H9 (cell line): ENCODE measurements around the gene SERPINB10. TPM values are rescaled to one million over a fixed set of nuclear protein-coding genes. Genes with fewer than 3 reads are reported as not detected.

ENCODE experiments used
- DNase-seq: peaks from one replicate; pipeline ENCODE4 v3.0.0-alpha.2; 2017
- H2AFZ ChIP-seq: one replicate; pipeline ENCODE4 v1.6.1; 2013; ENCODE audit warnings: mild to moderate bottlenecking, low read length, control low read depth, moderate library complexity
- H2AK5ac ChIP-seq: 2 replicates; pipeline ENCODE4 v1.6.1; 2013; ENCODE audit warnings: low read length, control low read depth, mixed read lengths; ENCODE audit not compliant: insufficient read length
- H2BK120ac ChIP-seq: one replicate; pipeline ENCODE4 v1.6.1; 2013; ENCODE audit warnings: low read depth, mild to moderate bottlenecking, low read length, control low read depth, inconsistent platforms; ENCODE audit not compliant: poor library complexity, severe bottlenecking
- H2BK12ac ChIP-seq: 2 replicates; pipeline ENCODE4 v1.6.1; 2013; ENCODE audit warnings: low read length, control low read depth, mixed read lengths, low read depth; ENCODE audit not compliant: insufficient read length
- H2BK15ac ChIP-seq: 2 replicates; pipeline ENCODE4 v1.6.1; 2013; ENCODE audit warnings: low read depth, low read length, control low read depth
- H2BK20ac ChIP-seq: one replicate; pipeline ENCODE4 v1.6.1; 2013; ENCODE audit warnings: low read depth, mild to moderate bottlenecking, low read length, control low read depth, inconsistent platforms; ENCODE audit not compliant: poor library complexity, severe bottlenecking
- H2BK5ac ChIP-seq: 2 replicates; pipeline ENCODE4 v1.6.1; 2013; ENCODE audit warnings: low read length, control low read depth, mixed read lengths; ENCODE audit not compliant: insufficient read length
- H3K14ac ChIP-seq: 2 replicates; pipeline ENCODE4 v1.6.1; 2013; ENCODE audit warnings: low read length, control low read depth; ENCODE audit not compliant: insufficient read depth
- H3K18ac ChIP-seq: 2 replicates; pipeline ENCODE4 v1.6.1; 2013; ENCODE audit warnings: low read depth, mild to moderate bottlenecking, mixed read lengths, low read length, control low read depth; ENCODE audit not compliant: insufficient read length
- H3K23ac ChIP-seq: 2 replicates; pipeline ENCODE4 v1.6.1; 2013; ENCODE audit warnings: low read length, control low read depth, mixed read lengths, low read depth; ENCODE audit not compliant: insufficient read length
- H3K23me2 ChIP-seq: 2 replicates; pipeline ENCODE4 v1.6.1; 2013; ENCODE audit warnings: low read depth, mild to moderate bottlenecking, mixed read lengths, low read length, control low read depth; ENCODE audit not compliant: insufficient read length, poor library complexity, severe bottlenecking
- H3K27ac ChIP-seq: 2 replicates; pipeline ENCODE4 v1.5.1; 2013; ENCODE audit warnings: low read length, control low read depth, mixed read lengths, low read depth; ENCODE audit not compliant: insufficient read length
- H3K27me3 ChIP-seq: 2 replicates; pipeline ENCODE4 v1.6.1; 2013; ENCODE audit warnings: low read length, control low read depth, inconsistent platforms; ENCODE audit not compliant: insufficient read depth
- H3K4ac ChIP-seq: 2 replicates; pipeline ENCODE4 v1.6.1; 2013; ENCODE audit warnings: low read depth, mild to moderate bottlenecking, control low read depth, inconsistent platforms, low read length, moderate library complexity
- H3K4me1 ChIP-seq: 2 replicates; pipeline ENCODE4 v1.6.1; 2013; ENCODE audit warnings: low read length, control low read depth, inconsistent platforms; ENCODE audit not compliant: insufficient read depth
- H3K4me2 ChIP-seq: 2 replicates; pipeline ENCODE4 v1.6.1; 2013; ENCODE audit warnings: low read length, control low read depth, mixed read lengths; ENCODE audit not compliant: insufficient read length, insufficient read depth
- H3K56ac ChIP-seq: 2 replicates; pipeline ENCODE4 v1.6.1; 2013; ENCODE audit warnings: low read depth, mild to moderate bottlenecking, mixed read lengths, low read length, control low read depth; ENCODE audit not compliant: insufficient read length
- H3K79me1 ChIP-seq: 2 replicates; pipeline ENCODE4 v1.6.1; 2013; ENCODE audit warnings: low read depth, mild to moderate bottlenecking, moderate library complexity, low read length, control low read depth, inconsistent platforms; ENCODE audit not compliant: insufficient read depth, poor library complexity, severe bottlenecking
- H3K79me2 ChIP-seq: 2 replicates; pipeline ENCODE4 v1.6.1; 2013; ENCODE audit warnings: low read length, control low read depth, inconsistent platforms; ENCODE audit not compliant: insufficient read depth
- H3K9ac ChIP-seq: 2 replicates; pipeline ENCODE4 v1.6.1; 2013; ENCODE audit warnings: low read length, control low read depth, mixed read lengths; ENCODE audit not compliant: insufficient read length; ENCODE audit errors: extremely low read depth
- H3K9me3 ChIP-seq: one replicate; pipeline ENCODE4 v1.6.1; 2013; ENCODE audit warnings: low read depth, low read length, inconsistent platforms; ENCODE audit not compliant: control insufficient read depth
- H3T11ph ChIP-seq: one replicate; pipeline ENCODE4 v1.6.1; 2013; ENCODE audit warnings: mild to moderate bottlenecking, low read length, control low read depth, inconsistent platforms
- H4K20me1 ChIP-seq: one replicate; pipeline ENCODE4 v1.6.1; 2013; ENCODE audit not compliant: control insufficient read depth, insufficient read length, insufficient read depth
- H4K5ac ChIP-seq: 2 replicates; pipeline ENCODE4 v1.6.1; 2013; ENCODE audit warnings: low read depth, mild to moderate bottlenecking, mixed read lengths, low read length, control low read depth; ENCODE audit not compliant: insufficient read length
- H4K8ac ChIP-seq: replicated peaks from 2 replicates; pipeline ENCODE4 v1.6.1; 2013; ENCODE audit warnings: low read length, control low read depth, mixed read lengths, low read depth; ENCODE audit not compliant: insufficient read length
- H4K91ac ChIP-seq: 2 replicates; pipeline ENCODE4 v1.6.1; 2013; ENCODE audit warnings: low read depth, mild to moderate bottlenecking, moderate library complexity, mixed read lengths, low read length, control low read depth; ENCODE audit not compliant: insufficient read length
- H3K27ac Mint-ChIP-seq, 3 experiments: 2 replicates in 2 of 3; 3 replicates in 1 of 3; pipeline ENCODE4 v1.8.0; 2020 to 2021; ENCODE audit warnings: mixed read lengths in 3 of 3, mild to moderate bottlenecking in 1 of 3, moderate library complexity in 1 of 3
- H3K27me3 Mint-ChIP-seq: 2 replicates; pipeline ENCODE4 v1.8.0; 2021; ENCODE audit warnings: low read depth, mild to moderate bottlenecking, moderate library complexity, mixed read lengths
- H3K36me3 Mint-ChIP-seq, 3 experiments: 2 replicates in 2 of 3; 3 replicates in 1 of 3; pipeline ENCODE4 v1.8.0; 2020 to 2021; ENCODE audit warnings: low read depth in 3 of 3, mixed read lengths in 3 of 3; ENCODE audit not compliant: insufficient read depth in 1 of 3
- H3K4me1 Mint-ChIP-seq, 2 experiments: 2 replicates each; pipeline ENCODE4 v1.8.0; 2020; ENCODE audit warnings: mixed read lengths in 2 of 2
- H3K4me3 Mint-ChIP-seq, 2 experiments: 2 replicates in 1 of 2; 3 replicates in 1 of 2; pipeline ENCODE4 v1.8.0; 2020 to 2021; ENCODE audit warnings: mild to moderate bottlenecking in 2 of 2, mixed read lengths in 2 of 2, moderate library complexity in 1 of 2
- H3K9me3 Mint-ChIP-seq, 2 experiments: 2 replicates in 1 of 2; 3 replicates in 1 of 2; pipeline ENCODE4 v1.8.0; 2020; ENCODE audit warnings: mild to moderate bottlenecking in 2 of 2, mixed read lengths in 2 of 2, moderate library complexity in 1 of 2
- WGBS: extraction: QIAGEN DNeasy Blood & Tissue Kit; methylation state at CpG from one replicate; pipeline ENCODE4 v1.1.7; 2013; ENCODE audit warnings: missing lambda C conversion rate, low lambda C conversion rate, mixed read lengths; ENCODE audit not compliant: insufficient read length; ENCODE audit errors: extremely low coverage; 5-methylcytosine and 5-hydroxymethylcytosine counted together
- total RNA-seq: library from RNA; stranded (reverse); gene quantifications from 2 replicates; pipeline ENCODE4 v1.2.1, GENCODE V29; 2021
- TF ChIP-seq, protein P1 (sequence below): fragments of 200-600 bp; sonication (generic); conservative IDR thresholded peaks from 3 replicates; pipeline ENCODE4 v1.8.0; 2021; ENCODE audit warnings: antibody characterized with exemption, mild to moderate bottlenecking

The SERPINB10 gene
- total RNA-seq, 1 experiment from 2014 or later = not detected

DNA sequence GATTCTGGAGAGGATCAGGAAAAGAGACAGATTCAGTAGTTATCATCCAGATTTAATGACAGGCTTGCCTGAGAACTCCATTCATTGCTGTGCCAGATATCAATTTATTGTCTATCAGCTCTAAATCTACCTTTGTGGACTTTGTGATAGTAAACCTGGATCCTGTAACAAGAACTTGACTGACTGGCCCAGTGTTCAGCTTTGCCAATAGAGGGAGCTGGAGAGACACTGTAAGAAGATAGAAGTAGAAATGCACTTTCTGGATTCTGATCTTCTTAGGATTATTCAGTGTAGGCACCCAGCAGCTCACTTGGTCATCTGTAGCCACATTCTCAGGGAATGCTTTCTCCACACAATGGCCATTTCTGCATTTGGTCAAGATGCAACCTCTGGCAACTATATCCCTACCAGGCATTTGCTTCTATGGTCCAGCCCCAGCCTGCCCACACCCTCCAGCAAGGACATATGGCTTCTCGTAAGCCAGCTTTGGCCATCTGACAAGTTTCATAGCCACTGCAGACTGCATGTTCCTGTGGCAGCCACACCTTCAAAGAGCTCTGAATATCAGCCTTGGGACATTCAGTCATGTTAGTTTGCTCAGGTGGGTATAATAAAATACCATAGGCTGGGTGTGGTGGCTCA lies 56.0 kb downstream of the SERPINB10 start:
- Histone ChIP-seq H3K23ac (no peak overlapping the region), H2AFZ (no peak overlapping the region), H3K79me2 (no peaks in the 10 kb centered on the region), H3K27ac (no peak overlapping the region), H4K91ac (no peak overlapping the region), H2AK5ac (no peak overlapping the region), H2BK120ac (no peak overlapping the region), H3K9ac (no peak overlapping the region), H2BK12ac (no peak overlapping the region), H3K27me3 (no peaks in the 10 kb centered on the region), H4K20me1 (no peaks in the 10 kb centered on the region), H3T11ph (no peak overlapping the region), H3K14ac (no peak overlapping the region), H2BK20ac (no peak overlapping the region), H4K5ac (no peak overlapping the region), H3K4me2 (no peak overlapping the region), H4K8ac (no peak overlapping the region), H2BK5ac (no peak overlapping the region), H2BK15ac (no peak overlapping the region), H3K18ac (no peak overlapping the region), H3K4me1 (no peaks in the 10 kb centered on the region), H3K79me1 (no peaks in the 10 kb centered on the region), H3K23me2 (no peaks in the 10 kb centered on the region), H3K4ac (no peak overlapping the region), H3K9me3 (no peaks in the 10 kb centered on the region), H3K56ac (no peak overlapping the region)
- TF ChIP-seq, protein P1, sequence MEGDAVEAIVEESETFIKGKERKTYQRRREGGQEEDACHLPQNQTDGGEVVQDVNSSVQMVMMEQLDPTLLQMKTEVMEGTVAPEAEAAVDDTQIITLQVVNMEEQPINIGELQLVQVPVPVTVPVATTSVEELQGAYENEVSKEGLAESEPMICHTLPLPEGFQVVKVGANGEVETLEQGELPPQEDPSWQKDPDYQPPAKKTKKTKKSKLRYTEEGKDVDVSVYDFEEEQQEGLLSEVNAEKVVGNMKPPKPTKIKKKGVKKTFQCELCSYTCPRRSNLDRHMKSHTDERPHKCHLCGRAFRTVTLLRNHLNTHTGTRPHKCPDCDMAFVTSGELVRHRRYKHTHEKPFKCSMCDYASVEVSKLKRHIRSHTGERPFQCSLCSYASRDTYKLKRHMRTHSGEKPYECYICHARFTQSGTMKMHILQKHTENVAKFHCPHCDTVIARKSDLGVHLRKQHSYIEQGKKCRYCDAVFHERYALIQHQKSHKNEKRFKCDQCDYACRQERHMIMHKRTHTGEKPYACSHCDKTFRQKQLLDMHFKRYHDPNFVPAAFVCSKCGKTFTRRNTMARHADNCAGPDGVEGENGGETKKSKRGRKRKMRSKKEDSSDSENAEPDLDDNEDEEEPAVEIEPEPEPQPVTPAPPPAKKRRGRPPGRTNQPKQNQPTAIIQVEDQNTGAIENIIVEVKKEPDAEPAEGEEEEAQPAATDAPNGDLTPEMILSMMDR = peak; percentile 81
- DNase-seq = peak; percentile 36
- peaks cover 7% of the 10 kb centered on the region; the same call in 1 of the 2 replicates for H3K27me3 Mint-ChIP-seq
- H3K4me1 Mint-ChIP-seq = peaks cover 0 to 2% of the 10 kb centered on the region in 2 experiments; a peak in 3 of 4 replicates
- no peak overlapping the region for H3K27ac Mint-ChIP-seq
- no CpG with 5 or more reads among the region's 1 CpG for WGBS
- no peak overlapping the region for H3K4me3 Mint-ChIP-seq
- H3K9me3 Mint-ChIP-seq = no peaks in the 10 kb centered on the region
- no peaks in the 10 kb centered on the region for H3K36me3 Mint-ChIP-seq
